Activated T-cell treated with anti-CD3 and anti-CD28 coated beads, Interleukin-2, amount 50 U/mL, for 4 hours (primary cell): ENCODE measurements around the gene AGPAT3. TPM values are rescaled to one million over a fixed set of nuclear protein-coding genes. Genes with fewer than 3 reads are reported as not detected.
"Not testable (repeated sequence)": the region's sequence is repeated elsewhere in the genome, so short reads cannot be mapped to it uniquely, and the experiment has no call there.

Source experiments
- ATAC-seq, 2 donors: fragments of 200-7000 bp; cut with Tn5 transposase; one replicate each; pipeline ENCODE4 v1.10.0; 2021
- DNase-seq: peaks from one replicate; pipeline ENCODE4 v3.0.0-alpha.2; 2020
- H3K27me3 Mint-ChIP-seq: one replicate; pipeline ENCODE4 v1.8.0; 2021; ENCODE audit warnings: low read depth, mixed read lengths
- H3K36me3 Mint-ChIP-seq: one replicate; pipeline ENCODE4 v1.8.0; 2022; ENCODE audit warnings: mixed read lengths; ENCODE audit not compliant: insufficient read depth
- H3K4me1 Mint-ChIP-seq: one replicate; pipeline ENCODE4 v1.8.0; 2021; ENCODE audit warnings: low read depth, mixed read lengths
- H3K4me3 Mint-ChIP-seq: one replicate; pipeline ENCODE4 v1.8.0; 2021; ENCODE audit warnings: mild to moderate bottlenecking, moderate library complexity, mixed read lengths
- H3K9me3 Mint-ChIP-seq: one replicate; pipeline ENCODE4 v1.8.0; 2021; ENCODE audit warnings: mixed read lengths
- total RNA-seq, 3 donors: library from RNA; stranded (reverse); gene quantifications; one replicate each; pipeline ENCODE4 v1.2.1, GENCODE V29; 2021

The AGPAT3 gene
- total RNA-seq, 3 donors from 2014 or later, result 97.4 to 122 (median 117) TPM

DNA sequence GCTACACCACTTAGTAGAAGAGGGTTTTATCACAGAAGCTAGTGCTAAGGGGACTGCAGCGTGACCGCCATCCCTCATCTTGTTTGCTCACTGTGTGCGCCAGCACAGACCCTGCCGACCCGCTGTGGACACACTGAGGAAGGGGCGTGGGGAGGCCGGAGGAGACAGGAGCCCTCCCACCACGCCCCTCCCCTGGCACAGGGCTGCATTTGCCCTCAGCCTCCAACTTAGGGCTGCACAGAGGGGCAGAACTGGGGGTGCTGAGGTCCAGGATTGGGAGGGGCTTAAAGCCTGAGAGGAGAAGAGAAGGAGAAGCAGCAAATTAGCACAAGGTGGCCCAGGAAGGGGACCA, 38.4 kb upstream of the AGPAT3 start:
- DNase-seq (no peak), ATAC-seq (no peak)
- H3K36me3 Mint-ChIP-seq, result no peaks in the 10 kb centered on the region
- H3K4me3 Mint-ChIP-seq, result no peak overlapping the region
- peaks cover 8% of the 10 kb centered on the region for H3K27me3 Mint-ChIP-seq
- H3K4me1 Mint-ChIP-seq, result no peaks in the 10 kb centered on the region
- H3K9me3 Mint-ChIP-seq, result no peaks in the 10 kb centered on the region

DNA sequence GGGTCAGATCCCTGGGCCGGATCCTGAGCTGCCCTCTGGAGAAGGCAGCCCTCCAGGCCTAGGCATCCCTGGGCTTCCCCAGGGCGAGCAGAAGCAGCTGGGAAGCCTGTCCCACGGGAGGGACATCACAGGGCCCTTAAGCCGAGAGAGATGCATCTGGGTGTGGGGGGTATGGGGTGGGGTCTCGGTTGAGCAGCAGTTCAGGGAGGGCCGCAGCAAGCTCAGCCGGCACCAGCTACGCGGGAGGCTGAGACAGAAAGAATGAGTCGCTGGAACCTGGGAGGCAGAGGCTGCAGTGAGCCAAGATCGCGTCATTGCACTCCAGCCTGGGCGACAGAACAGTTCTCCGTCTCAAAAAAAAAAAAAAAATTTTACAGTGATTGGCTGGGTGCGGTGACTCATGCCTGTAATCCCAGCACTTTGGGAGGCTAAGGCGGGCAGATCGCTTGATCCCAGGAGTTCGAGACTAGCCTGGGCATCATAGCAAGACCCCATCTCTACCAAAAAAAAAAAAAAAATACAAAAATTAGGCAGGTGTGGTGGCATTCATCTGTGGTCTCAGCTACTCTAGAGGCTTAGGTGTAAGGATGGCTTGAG, 37.9 kb upstream of the AGPAT3 start:
- Mint-ChIP-seq H3K9me3 (no peaks in the 10 kb centered on the region), H3K36me3 (no peaks in the 10 kb centered on the region), H3K27me3 (peaks cover 8% of the 10 kb centered on the region), H3K4me3 (no peak overlapping the region), H3K4me1 (no peaks in the 10 kb centered on the region)
- no peak for DNase-seq
- peak in 1 of 2 donors; percentile 34 for ATAC-seq

GRCh38 chr21:43829161-43829560, 35.9 kb upstream of the AGPAT3 start:
- H3K9me3 Mint-ChIP-seq, result no peaks in the 10 kb centered on the region
- H3K27me3 Mint-ChIP-seq, result peaks cover 26% of the 10 kb centered on the region
- no peaks in the 10 kb centered on the region for H3K4me1 Mint-ChIP-seq
- no peak overlapping the region for H3K4me3 Mint-ChIP-seq
- H3K36me3 Mint-ChIP-seq, result no peaks in the 10 kb centered on the region
- no peak for ATAC-seq
- DNase-seq, result no peak

DNA sequence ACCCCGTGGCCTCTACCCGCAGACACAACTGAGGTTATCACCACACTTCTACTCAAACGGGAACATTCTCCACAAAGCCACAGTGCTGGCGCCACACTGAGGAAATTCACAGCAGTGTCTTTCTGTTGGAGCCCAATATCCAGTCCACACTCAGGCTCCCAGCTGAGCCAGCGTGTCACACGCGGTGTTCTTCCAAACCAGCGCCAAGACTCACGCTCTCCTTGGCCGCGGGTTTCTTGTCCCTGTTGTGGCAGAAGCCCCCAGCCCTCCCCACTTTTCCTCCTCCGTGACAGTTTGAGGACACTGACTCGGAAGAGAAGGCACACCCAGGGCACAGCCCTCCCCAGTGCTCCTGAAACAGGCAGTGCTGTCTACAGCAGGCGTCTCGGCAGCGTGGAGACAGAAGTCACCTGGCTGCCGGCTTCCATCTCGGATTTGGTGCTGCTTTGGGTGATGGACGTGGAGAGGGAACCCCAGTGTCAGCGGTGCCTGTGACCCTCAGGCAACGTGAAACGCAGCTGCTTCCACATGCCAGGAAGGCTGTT, 35.4 kb upstream of the AGPAT3 start:
- Mint-ChIP-seq H3K4me1 (peaks cover 1% of the 10 kb centered on the region), H3K36me3 (no peaks in the 10 kb centered on the region)

DNA sequence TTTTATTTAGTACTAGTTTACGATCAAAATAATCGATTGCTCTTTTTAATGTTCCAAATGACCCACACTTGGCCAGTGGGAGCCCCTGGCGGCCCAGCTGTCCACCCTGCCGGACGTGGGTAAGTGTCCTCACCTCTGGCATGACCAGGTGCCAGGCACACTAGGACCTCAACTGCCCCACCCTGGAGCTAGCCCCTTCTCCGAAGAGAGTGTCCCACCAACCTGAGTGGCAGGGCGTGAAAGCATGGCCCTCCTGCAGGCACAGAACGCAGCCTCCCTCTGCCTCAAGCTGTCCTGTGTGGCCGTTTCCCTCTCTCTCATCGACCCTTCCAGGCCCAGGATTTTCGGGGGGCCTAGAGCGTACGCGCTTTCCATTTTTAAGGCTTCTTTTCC, 32.9 kb upstream of the AGPAT3 start:
- DNase-seq (no peak), ATAC-seq (no peak)
- Mint-ChIP-seq H3K36me3 (no peaks in the 10 kb centered on the region), H3K4me3 (no peak overlapping the region), H3K9me3 (no peaks in the 10 kb centered on the region), H3K4me1 (peaks cover 2% of the 10 kb centered on the region), H3K27me3 (peaks cover 43% of the 10 kb centered on the region)

More for the DNA sequence above, 35.4 kb upstream of the AGPAT3 start:
- ATAC-seq, result no peak
- peaks cover 29% of the 10 kb centered on the region for H3K27me3 Mint-ChIP-seq
- DNase-seq, result no peak
- H3K4me3 Mint-ChIP-seq, result no peak overlapping the region
- H3K9me3 Mint-ChIP-seq, result no peaks in the 10 kb centered on the region

DNA sequence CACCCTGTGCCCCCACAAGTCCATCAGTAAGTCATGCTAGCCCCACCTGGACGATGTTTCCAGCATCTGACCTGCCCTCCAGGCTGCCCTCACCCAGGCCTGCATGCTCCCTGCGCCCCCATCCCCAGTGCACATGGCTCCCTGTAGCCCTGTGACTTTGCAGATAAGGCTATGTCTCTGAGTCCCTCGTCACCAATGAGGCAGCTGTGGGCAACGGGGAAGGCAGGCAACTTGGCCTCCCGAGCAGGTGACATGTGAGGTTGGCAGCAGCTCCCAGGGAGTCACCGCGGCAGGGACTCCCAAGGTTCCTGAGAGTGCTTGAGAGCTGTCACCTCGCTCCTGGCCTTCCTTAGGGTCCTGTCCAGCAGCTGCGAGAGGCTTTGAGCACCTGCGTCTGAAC, 32.4 kb upstream of the AGPAT3 start:
- Mint-ChIP-seq H3K36me3 (no peaks in the 10 kb centered on the region), H3K4me1 (peaks cover 2% of the 10 kb centered on the region), H3K4me3 (no peak overlapping the region), H3K9me3 (no peaks in the 10 kb centered on the region), H3K27me3 (peaks cover 44% of the 10 kb centered on the region)
- ATAC-seq (no peak), DNase-seq (no peak)

- no peak for ATAC-seq
- Mint-ChIP-seq H3K9me3 (no peaks in the 10 kb centered on the region), H3K4me3 (no peak overlapping the region), H3K36me3 (no peaks in the 10 kb centered on the region), H3K27me3 (peaks cover 49% of the 10 kb centered on the region), H3K4me1 (peaks cover 2% of the 10 kb centered on the region)
- DNase-seq, result no peak
These were observed 30.7 kb upstream of the AGPAT3 start for GRCh38 chr21:43834146-43834905.

- Mint-ChIP-seq H3K9me3 (no peaks in the 10 kb centered on the region), H3K4me3 (no peak overlapping the region), H3K4me1 (peaks cover 2% of the 10 kb centered on the region), H3K27me3 (peaks cover 47% of the 10 kb centered on the region), H3K36me3 (no peaks in the 10 kb centered on the region)
- no peak for DNase-seq
- ATAC-seq, result no peak
These were observed 30.0 kb upstream of the AGPAT3 start for GRCh38 chr21:43835050-43835449.

GRCh38 chr21:43835861-43836260, 29.2 kb upstream of the AGPAT3 start:
- ATAC-seq, result no peak

GRCh38 chr21:43836616-43837015, 28.4 kb upstream of the AGPAT3 start:
- peaks cover 44% of the 10 kb centered on the region for H3K27me3 Mint-ChIP-seq
- H3K4me3 Mint-ChIP-seq, result no peak overlapping the region
- H3K36me3 Mint-ChIP-seq, result no peaks in the 10 kb centered on the region
- peaks cover 2% of the 10 kb centered on the region for H3K4me1 Mint-ChIP-seq
- DNase-seq, result no peak
- H3K9me3 Mint-ChIP-seq, result no peaks in the 10 kb centered on the region
- no peak for ATAC-seq

More at GRCh38 chr21:43835861-43836260, 29.2 kb upstream of the AGPAT3 start:
- Mint-ChIP-seq H3K36me3 (no peaks in the 10 kb centered on the region), H3K4me3 (no peak overlapping the region), H3K9me3 (no peaks in the 10 kb centered on the region), H3K4me1 (peaks cover 2% of the 10 kb centered on the region), H3K27me3 (peaks cover 44% of the 10 kb centered on the region)
- no peak for DNase-seq

- ATAC-seq (no peak), DNase-seq (no peak)
- Mint-ChIP-seq H3K4me1 (peaks cover 5% of the 10 kb centered on the region), H3K36me3 (no peaks in the 10 kb centered on the region), H3K9me3 (peaks cover 3% of the 10 kb centered on the region), H3K27me3 (peaks cover 18% of the 10 kb centered on the region), H3K4me3 (no peak overlapping the region)
These were observed 24.8 kb upstream of the AGPAT3 start for GRCh38 chr21:43840259-43840658.

- Mint-ChIP-seq H3K4me3 (peak overlapping the region; percentile 52), H3K27me3 (peaks cover 5% of the 10 kb centered on the region), H3K9me3 (peaks cover 3% of the 10 kb centered on the region), H3K36me3 (no peaks in the 10 kb centered on the region), H3K4me1 (peaks cover 5% of the 10 kb centered on the region)
- peak in 1 of 2 donors; percentile 69 for ATAC-seq
- DNase-seq, result no peak
These were observed 22.3 kb upstream of the AGPAT3 start for GRCh38 chr21:43842742-43843141.

- not testable (repeated sequence) for H3K4me1 Mint-ChIP-seq, DNase-seq, H3K9me3 Mint-ChIP-seq, H3K4me3 Mint-ChIP-seq, ATAC-seq, H3K27me3 Mint-ChIP-seq, H3K36me3 Mint-ChIP-seq
These were observed 20.1 kb upstream of the AGPAT3 start for GRCh38 chr21:43844906-43845305.

GRCh38 chr21:43845386-43845785, 19.6 kb upstream of the AGPAT3 start:
- DNase-seq (no peak), ATAC-seq (no peak)
- Mint-ChIP-seq H3K4me3 (no peak overlapping the region), H3K27me3 (no peaks in the 10 kb centered on the region), H3K36me3 (no peaks in the 10 kb centered on the region), H3K4me1 (peaks cover 5% of the 10 kb centered on the region), H3K9me3 (peaks cover 3% of the 10 kb centered on the region)

- ATAC-seq, result no peak
- H3K27me3 Mint-ChIP-seq, result no peaks in the 10 kb centered on the region
- H3K4me3 Mint-ChIP-seq, result no peak overlapping the region
- H3K36me3 Mint-ChIP-seq, result no peaks in the 10 kb centered on the region
- H3K4me1 Mint-ChIP-seq, result peaks cover 5% of the 10 kb centered on the region
- H3K9me3 Mint-ChIP-seq, result peaks cover 3% of the 10 kb centered on the region
- no peak for DNase-seq
These were observed 18.6 kb upstream of the AGPAT3 start for GRCh38 chr21:43846430-43846829.
